BLaER1 treated with 17β-estradiol and CSF1 and Interleukin-3, amounts not matched to agents 10 nM and 100 nM (cell line): ENCODE measurements around the gene POLR1G.

Experiments
- H3K27ac ChIP-seq, 11 experiments: shearing (Covaris generic); formaldehyde crosslinking; 2 replicates each; pipeline ENCODE4 v1.8.1; 2022
- H3K27me3 ChIP-seq, 11 experiments: shearing (Covaris generic); formaldehyde crosslinking; 2 replicates each; pipeline ENCODE4 v1.8.1; 2022
- H3K36me3 ChIP-seq, 11 experiments: shearing (Covaris generic); formaldehyde crosslinking; 2 replicates each; pipeline ENCODE4 v1.8.1; 2022
- H3K4me1 ChIP-seq, 10 experiments: shearing (Covaris generic); formaldehyde crosslinking; 2 replicates each; pipeline ENCODE4 v1.8.1; 2022
- H3K4me2 ChIP-seq, 11 experiments: shearing (Covaris generic); formaldehyde crosslinking; 2 replicates each; pipeline ENCODE4 v1.8.1; 2022
- H3K4me3 ChIP-seq, 10 experiments: shearing (Covaris generic); formaldehyde crosslinking; 2 replicates each; pipeline ENCODE4 v1.8.1; 2022
- H3K9ac ChIP-seq, 11 experiments: shearing (Covaris generic); formaldehyde crosslinking; 2 replicates each; pipeline ENCODE4 v1.8.1; 2022
- H3K9me3 ChIP-seq, 11 experiments: shearing (Covaris generic); formaldehyde crosslinking; replicated peaks in 1 of 11; 2 replicates each; pipeline ENCODE4 v1.8.1; 2022
- H4K20me1 ChIP-seq, 11 experiments: shearing (Covaris generic); formaldehyde crosslinking; 2 replicates each; pipeline ENCODE4 v1.8.1; 2022
- Cebpa-rat ChIP-seq, 11 experiments: shearing (Covaris generic); IDR thresholded peaks; 2 replicates each; pipeline ENCODE4 v1.8.1; 2022

Gene POLR1G

GRCh38 chr19:45406226-45407090 lies at the start of gene POLR1G:
TSS of gene POLR1G (plus strand) at chr19:45406644. CDS start at chr19:45406697, 53 bp downstream.
- H3K4me2 ChIP-seq: peak within 1 kb of the TSS; percentile 90 to 100 (median 96)
- H3K27ac ChIP-seq: peak within 1 kb of the TSS; percentile 95 to 99 (median 98)
- H4K20me1 ChIP-seq: peaks cover 0 to 68% (median 28%) of the 10 kb centered on the region in 11 experiments; a peak in 16 of 22 replicates
- peaks cover 51 to 66% (median 55%) of the 10 kb centered on the region in 10 experiments for H3K4me1 ChIP-seq
- H3K9me3 ChIP-seq: no peaks in the 10 kb centered on the region
- peaks cover 35 to 40% (median 38%) of the 10 kb centered on the region in 11 experiments for H3K27me3 ChIP-seq
- peak within 1 kb of the TSS; percentile 69 to 96 (median 85) for H3K4me3 ChIP-seq
- H3K9ac ChIP-seq: peak within 1 kb of the TSS; percentile 90 to 98 (median 95)
- H3K36me3 ChIP-seq: peaks cover 0 to 30% (median 17%) of the 10 kb centered on the region in 11 experiments; a peak in 17 of 22 replicates
- no peak for TF ChIP-seq Cebpa-rat (IDR thresholded peaks at IDR 0.05)

- Histone ChIP-seq H3K4me2 (no peak overlapping the region), H3K27me3 (no peaks in the 10 kb centered on the region), H4K20me1 (peaks cover 0 to 53% (median 0%) of the 10 kb centered on the region in 11 experiments; a peak in 5 of 22 replicates), H3K4me3 (no peak overlapping the region), H3K36me3 (peaks cover 55 to 98% (median 88%) of the 10 kb centered on the region in 11 experiments), H3K9me3 (no peaks in the 10 kb centered on the region), H3K27ac (no peak overlapping the region), H3K9ac (no peak overlapping the region), H3K4me1 (no peaks in the 10 kb centered on the region)
- TF ChIP-seq Cebpa-rat (IDR thresholded peaks at IDR 0.05): no peak
Observed at GRCh38 chr19:45356760-45357444, 49.5 kb upstream of the POLR1G start.

- TF ChIP-seq Cebpa-rat (IDR thresholded peaks at IDR 0.05): no peak
- H3K4me2 ChIP-seq: no peak overlapping the region
- no peak overlapping the region for H3K27ac ChIP-seq
- H3K9ac ChIP-seq: no peak overlapping the region; a peak in 1 of 22 replicates
- no peaks in the 10 kb centered on the region for H3K4me1 ChIP-seq
- H3K9me3 ChIP-seq: no peaks in the 10 kb centered on the region
- no peak overlapping the region for H3K4me3 ChIP-seq
- peaks cover 0 to 53% (median 0%) of the 10 kb centered on the region in 11 experiments; a peak in 4 of 22 replicates for H4K20me1 ChIP-seq
- H3K36me3 ChIP-seq: peaks cover 53 to 98% (median 88%) of the 10 kb centered on the region in 11 experiments
- H3K27me3 ChIP-seq: no peaks in the 10 kb centered on the region
Observed at GRCh38 chr19:45357445-45357783, 49.0 kb upstream of the POLR1G start.

GRCh38 chr19:45358213-45358792 lies 48.1 kb upstream of the POLR1G start:
- no peak overlapping the region for H3K4me3 ChIP-seq
- no peaks in the 10 kb centered on the region for H3K27me3 ChIP-seq
- 0 out of 22 replicates have a peak overlapping the region, but pooled peaks of 1 of the 11 experiments have one; percentile 36 for H3K9ac ChIP-seq
- peaks cover 54 to 98% (median 88%) of the 10 kb centered on the region in 11 experiments for H3K36me3 ChIP-seq
- H3K9me3 ChIP-seq: no peaks in the 10 kb centered on the region
- no peaks in the 10 kb centered on the region for H3K4me1 ChIP-seq
- TF ChIP-seq Cebpa-rat (IDR thresholded peaks at IDR 0.05): no peak
- peaks cover 0 to 59% (median 0%) of the 10 kb centered on the region in 11 experiments; a peak in 3 of 22 replicates for H4K20me1 ChIP-seq
- H3K27ac ChIP-seq: no peak overlapping the region
- H3K4me2 ChIP-seq: no peak overlapping the region

GRCh38 chr19:45361608-45362007 lies 44.8 kb upstream of the POLR1G start:
- no peak overlapping the region for H3K9ac ChIP-seq
- H3K4me2 ChIP-seq: no peak overlapping the region
- no peaks in the 10 kb centered on the region for H3K27me3 ChIP-seq
- H3K4me3 ChIP-seq: no peak overlapping the region
- peaks cover under 1 to 5% (median 3%) of the 10 kb centered on the region in 10 experiments; a peak in 14 of 20 replicates for H3K4me1 ChIP-seq
- TF ChIP-seq Cebpa-rat (IDR thresholded peaks at IDR 0.05): no peak
- H3K36me3 ChIP-seq: peaks cover 53 to 91% (median 84%) of the 10 kb centered on the region in 11 experiments
- peaks cover 0 to 40% (median 0%) of the 10 kb centered on the region in 11 experiments; a peak in 3 of 22 replicates for H4K20me1 ChIP-seq
- H3K9me3 ChIP-seq: no peaks in the 10 kb centered on the region
- H3K27ac ChIP-seq: no peak overlapping the region

GRCh38 chr19:45362291-45362690 lies 44.2 kb upstream of the POLR1G start:
- Histone ChIP-seq H3K27ac (no peak overlapping the region), H3K4me1 (peaks cover 7 to 11% (median 9%) of the 10 kb centered on the region in 10 experiments; a peak in 16 of 20 replicates), H3K27me3 (no peaks in the 10 kb centered on the region), H3K9ac (no peak overlapping the region), H3K4me3 (no peak overlapping the region), H3K36me3 (peaks cover 46 to 84% (median 77%) of the 10 kb centered on the region in 11 experiments), H3K9me3 (no peaks in the 10 kb centered on the region), H4K20me1 (peaks cover 0 to 34% (median 0%) of the 10 kb centered on the region in 11 experiments; a peak in 2 of 22 replicates), H3K4me2 (no peak overlapping the region)
- no peak for TF ChIP-seq Cebpa-rat (IDR thresholded peaks at IDR 0.05)

GRCh38 chr19:45363861-45364459 lies 42.5 kb upstream of the POLR1G start:
- Histone ChIP-seq H3K27ac (no peak overlapping the region), H3K36me3 (peaks cover 40 to 72% (median 60%) of the 10 kb centered on the region in 11 experiments)

GRCh38 chr19:45364696-45365095 lies 41.7 kb upstream of the POLR1G start:
- Histone ChIP-seq H4K20me1 (peaks cover 0 to 24% (median 0%) of the 10 kb centered on the region in 11 experiments; a peak in 2 of 22 replicates), H3K4me1 (peaks cover 20 to 32% (median 26%) of the 10 kb centered on the region in 10 experiments), H3K27ac (no peak overlapping the region), H3K36me3 (peaks cover 32 to 65% (median 54%) of the 10 kb centered on the region in 11 experiments), H3K27me3 (no peaks in the 10 kb centered on the region), H3K9ac (no peak overlapping the region; a peak in 1 of 22 replicates), H3K4me3 (no peak overlapping the region), H3K4me2 (no peak overlapping the region), H3K9me3 (no peaks in the 10 kb centered on the region)
- no peak for TF ChIP-seq Cebpa-rat (IDR thresholded peaks at IDR 0.05)

More at GRCh38 chr19:45363861-45364459, 42.5 kb upstream of the POLR1G start:
- H4K20me1 ChIP-seq: peaks cover 0 to 24% (median 0%) of the 10 kb centered on the region in 11 experiments; a peak in 2 of 22 replicates
- H3K9ac ChIP-seq: no peak overlapping the region
- H3K4me3 ChIP-seq: no peak overlapping the region
- H3K4me2 ChIP-seq: no peak overlapping the region
- H3K27me3 ChIP-seq: no peaks in the 10 kb centered on the region
- no peak for TF ChIP-seq Cebpa-rat (IDR thresholded peaks at IDR 0.05)
- H3K4me1 ChIP-seq: peaks cover 13 to 25% (median 18%) of the 10 kb centered on the region in 10 experiments; a peak in 19 of 20 replicates
- H3K9me3 ChIP-seq: no peaks in the 10 kb centered on the region
